Mesenchymal stem cell (in vitro differentiated cells and primary cell): ENCODE measurements around the gene MRPS21.

Source experiments
- DNase-seq: peaks from one replicate; pipeline ENCODE4 v3.0.0-alpha.2; 2013
- H2AFZ ChIP-seq: one replicate; pipeline ENCODE4 v1.6.1; 2013; ENCODE audit warnings: low read depth, mild to moderate bottlenecking, control low read depth, inconsistent platforms, low read length, moderate library complexity
- H2AK5ac ChIP-seq: 2 replicates; pipeline ENCODE4 v1.6.1; 2013; ENCODE audit warnings: low read length, moderate library complexity, mild to moderate bottlenecking, inconsistent platforms; ENCODE audit not compliant: severe bottlenecking
- H2BK120ac ChIP-seq: one replicate; pipeline ENCODE4 v1.6.1; 2013; ENCODE audit warnings: low read depth, mild to moderate bottlenecking, inconsistent platforms, low read length, moderate library complexity
- H2BK12ac ChIP-seq, 2 experiments: one replicate each; pipeline ENCODE4 v1.6.1; 2013; ENCODE audit warnings: inconsistent platforms in 2 of 2, low read length in 2 of 2, mild to moderate bottlenecking in 2 of 2, moderate library complexity in 2 of 2, control low read depth in 1 of 2
- H2BK15ac ChIP-seq: one replicate; pipeline ENCODE4 v1.6.1; 2013; ENCODE audit warnings: mild to moderate bottlenecking, low read depth, inconsistent platforms; ENCODE audit not compliant: poor library complexity, severe bottlenecking
- H2BK5ac ChIP-seq: 2 replicates; pipeline ENCODE4 v1.6.1; 2013; ENCODE audit warnings: low read depth, mild to moderate bottlenecking, low read length, control low read depth, inconsistent platforms; ENCODE audit not compliant: poor library complexity, severe bottlenecking
- H3K14ac ChIP-seq, 2 experiments: one replicate each; pipeline ENCODE4 v1.6.1; 2013; ENCODE audit warnings: inconsistent platforms in 2 of 2, low read length in 2 of 2, control low read depth in 1 of 2, mild to moderate bottlenecking in 1 of 2, moderate library complexity in 1 of 2
- H3K18ac ChIP-seq, 2 experiments: one replicate each; pipeline ENCODE4 v1.6.1; 2013; ENCODE audit warnings: inconsistent platforms in 2 of 2, low read length in 2 of 2, control low read depth in 1 of 2, low read depth in 1 of 2, mild to moderate bottlenecking in 1 of 2
- H3K23ac ChIP-seq, 2 experiments: one replicate each; pipeline ENCODE4 v1.6.1; 2013; ENCODE audit warnings: inconsistent platforms in 2 of 2, low read length in 2 of 2, mild to moderate bottlenecking in 2 of 2, moderate library complexity in 2 of 2, control low read depth in 1 of 2
- H3K27ac ChIP-seq: 2 replicates; pipeline ENCODE4 v1.5.1; 2013; ENCODE audit warnings: mild to moderate bottlenecking, moderate library complexity, low read length, control low read depth, inconsistent platforms; ENCODE audit not compliant: poor library complexity, severe bottlenecking
- H3K27me3 ChIP-seq, 2 experiments: 2 replicates each; pipeline versions ENCODE4 v1.6.1 to v1.7.0; 2013; ENCODE audit warnings: low read length in 2 of 2, mild to moderate bottlenecking in 2 of 2, moderate library complexity in 2 of 2, control low read depth in 1 of 2, inconsistent platforms in 1 of 2; ENCODE audit not compliant: control insufficient read depth in 1 of 2, insufficient read depth in 1 of 2
- H3K36me3 ChIP-seq, 2 experiments: 2 replicates each; pipeline versions ENCODE4 v1.6.1 to v1.7.0; 2013; ENCODE audit warnings: low read length in 2 of 2, control low read depth in 1 of 2, inconsistent platforms in 1 of 2, low read depth in 1 of 2, mild to moderate bottlenecking in 1 of 2; ENCODE audit not compliant: insufficient read depth in 2 of 2, control insufficient read depth in 1 of 2
- H3K4ac ChIP-seq, 2 experiments: one replicate each; pipeline ENCODE4 v1.6.1; 2013; ENCODE audit warnings: inconsistent platforms in 2 of 2, low read length in 2 of 2, mild to moderate bottlenecking in 2 of 2, moderate library complexity in 2 of 2, control low read depth in 1 of 2, low read depth in 1 of 2
- H3K4me1 ChIP-seq: 2 replicates; pipeline ENCODE4 v1.6.1; 2013; ENCODE audit warnings: low read depth, low read length, control low read depth; ENCODE audit not compliant: control insufficient read depth, insufficient read depth
- H3K4me2 ChIP-seq: 2 replicates; pipeline ENCODE4 v1.6.1; 2013; ENCODE audit warnings: low read length, mild to moderate bottlenecking, inconsistent platforms; ENCODE audit not compliant: poor library complexity, severe bottlenecking
- H3K4me3 ChIP-seq, 2 experiments: 2 replicates each; pipeline versions ENCODE4 v1.5.1 to v1.7.0; 2013; ENCODE audit warnings: low read length in 2 of 2, mild to moderate bottlenecking in 2 of 2, control low read depth in 1 of 2, low read depth in 1 of 2; ENCODE audit not compliant: insufficient read depth in 1 of 2
- H3K79me1 ChIP-seq: replicated peaks from 2 replicates; pipeline ENCODE4 v1.6.1; 2013; ENCODE audit warnings: mild to moderate bottlenecking, control low read depth, low read length, inconsistent platforms; ENCODE audit not compliant: poor library complexity, severe bottlenecking
- H3K9ac ChIP-seq: 2 replicates; pipeline ENCODE4 v1.7.0; 2013; ENCODE audit warnings: mild to moderate bottlenecking, low read length, moderate library complexity
- H3K9me3 ChIP-seq: 2 replicates; pipeline ENCODE4 v1.7.0; 2013; ENCODE audit warnings: mild to moderate bottlenecking, low read length; ENCODE audit not compliant: control insufficient read depth
- H4K8ac ChIP-seq: one replicate; pipeline ENCODE4 v1.6.1; 2013; ENCODE audit warnings: inconsistent platforms, mild to moderate bottlenecking, low read length, moderate library complexity
- H4K91ac ChIP-seq: one replicate; pipeline ENCODE4 v1.6.1; 2013; ENCODE audit warnings: mild to moderate bottlenecking, low read length, inconsistent platforms
- WGBS: methylation state at CpG from one replicate; pipeline ENCODE4 v1.1.7; 2013; ENCODE audit warnings: mixed read lengths; 5-methylcytosine and 5-hydroxymethylcytosine counted together

MRPS21 gene

GRCh38 chr1:150268340-150268704 lies 25.3 kb upstream of the MRPS21 start:
- DNase-seq: peak; percentile 46
- H2BK15ac ChIP-seq: peak overlapping the region; percentile 35
- peak overlapping the region; percentile 30 for H4K91ac ChIP-seq
- peak overlapping the region; percentile 85 for H3K4me2 ChIP-seq
- no peak overlapping the region for H2BK12ac ChIP-seq
- no peak overlapping the region for H3K23ac ChIP-seq
- no peak overlapping the region for H2BK5ac ChIP-seq
- peak overlapping the region; percentile 50 to 95 for H3K18ac ChIP-seq
- no peaks in the 10 kb centered on the region for H3K9me3 ChIP-seq
- H2AFZ ChIP-seq: peak overlapping the region; percentile 84
- H3K9ac ChIP-seq: peak overlapping the region; percentile 98
- WGBS: under 1% methylated on average over 17 of the region's 21 CpGs
- peaks cover 13% of the 10 kb centered on the region for H3K79me1 ChIP-seq
- no peaks in the 10 kb centered on the region for H3K27me3 ChIP-seq
- peak overlapping the region; percentile 12 for H3K27ac ChIP-seq
- peak overlapping the region; percentile 24 for H2AK5ac ChIP-seq
- peaks cover 11% of the 10 kb centered on the region for H3K4me1 ChIP-seq
- H3K36me3 ChIP-seq: peaks cover 14 to 33% of the 10 kb centered on the region in 2 experiments
- peak overlapping the region; percentile 50 for H2BK120ac ChIP-seq
- H4K8ac ChIP-seq: peak overlapping the region; percentile 67
- H3K4me3 ChIP-seq: peak overlapping the region; percentile 68 to 100
- peak overlapping the region in 1 of 2 experiments; percentile 84 for H3K14ac ChIP-seq
- H3K4ac ChIP-seq: peak overlapping the region; percentile 75 to 95

- peak; percentile 96 for DNase-seq
- peaks cover 13% of the 10 kb centered on the region for H3K79me1 ChIP-seq
- H3K27me3 ChIP-seq: no peaks in the 10 kb centered on the region
- peak within 1 kb of the TSS; percentile 84 for H2AFZ ChIP-seq
- peak within 1 kb of the TSS; percentile 59 for H2BK5ac ChIP-seq
- peak within 1 kb of the TSS; percentile 84 for H2BK15ac ChIP-seq
- H3K4me2 ChIP-seq: peak within 1 kb of the TSS; percentile 85
- peaks cover 14 to 33% of the 10 kb centered on the region in 2 experiments for H3K36me3 ChIP-seq
- H2AK5ac ChIP-seq: peak within 1 kb of the TSS; percentile 24
- peak within 1 kb of the TSS; percentile 68 to 100 for H3K4me3 ChIP-seq
- peak within 1 kb of the TSS in 1 of 2 experiments; percentile 84 for H3K14ac ChIP-seq
- H3K23ac ChIP-seq: no peak within 1 kb of the TSS
- H3K9ac ChIP-seq: peak within 1 kb of the TSS; percentile 98
- peaks cover 11% of the 10 kb centered on the region for H3K4me1 ChIP-seq
- peak within 1 kb of the TSS; percentile 75 to 95 for H3K4ac ChIP-seq
- peak within 1 kb of the TSS; percentile 50 for H2BK120ac ChIP-seq
- H4K91ac ChIP-seq: peak within 1 kb of the TSS; percentile 61
- no peak within 1 kb of the TSS for H2BK12ac ChIP-seq
- peak within 1 kb of the TSS; percentile 64 for H3K27ac ChIP-seq
- WGBS: 1% methylated on average over 40 of the region's 49 CpGs
- peak within 1 kb of the TSS; percentile 95 for H4K8ac ChIP-seq
- H3K18ac ChIP-seq: peak within 1 kb of the TSS; percentile 50 to 95
- H3K9me3 ChIP-seq: no peaks in the 10 kb centered on the region
These were observed 24.8 kb upstream of the MRPS21 start, which contains the start of gene APH1A for GRCh38 chr1:150268705-150269403. TSS of gene APH1A (minus strand) at chr1:150269016. CDS start at chr1:150268810, 206 bp downstream.

GRCh38 chr1:150269451-150269850 lies 24.2 kb upstream of the MRPS21 start:
- Histone ChIP-seq H3K27ac (no peak overlapping the region), H3K79me1 (peaks cover 13% of the 10 kb centered on the region), H2BK15ac (no peak overlapping the region), H2AK5ac (no peak overlapping the region), H2AFZ (no peak overlapping the region), H4K91ac (no peak overlapping the region), H3K4me1 (peaks cover 11% of the 10 kb centered on the region), H2BK120ac (no peak overlapping the region), H3K36me3 (peaks cover 13 to 29% of the 10 kb centered on the region in 2 experiments), H3K18ac (no peak overlapping the region), H3K9me3 (no peaks in the 10 kb centered on the region), H4K8ac (peak overlapping the region; percentile 28), H3K23ac (no peak overlapping the region), H3K9ac (peak overlapping the region; percentile 98), H3K4ac (peak overlapping the region in 1 of 2 experiments; percentile 12), H2BK12ac (no peak overlapping the region), H2BK5ac (no peak overlapping the region), H3K14ac (no peak overlapping the region), H3K27me3 (no peaks in the 10 kb centered on the region), H3K4me3 (peak overlapping the region in 1 of 2 experiments; percentile 100), H3K4me2 (no peak overlapping the region)
- 85% methylated on average over 2 of the region's 10 CpGs for WGBS
- DNase-seq: no peak

GRCh38 chr1:150271291-150271959 lies 22.2 kb upstream of the MRPS21 start:
- Histone ChIP-seq H3K4me2 (no peak overlapping the region), H4K8ac (no peak overlapping the region), H2AK5ac (no peak overlapping the region), H2BK120ac (no peak overlapping the region), H3K79me1 (peaks cover 8% of the 10 kb centered on the region), H2BK12ac (no peak overlapping the region), H3K18ac (no peak overlapping the region), H2AFZ (no peak overlapping the region), H3K23ac (no peak overlapping the region), H3K9me3 (no peaks in the 10 kb centered on the region), H3K27me3 (no peaks in the 10 kb centered on the region), H3K9ac (peak overlapping the region; percentile 36), H4K91ac (no peak overlapping the region), H2BK15ac (no peak overlapping the region), H2BK5ac (no peak overlapping the region), H3K36me3 (peaks cover 1 to 20% of the 10 kb centered on the region in 2 experiments), H3K27ac (no peak overlapping the region), H3K4ac (no peak overlapping the region), H3K4me3 (no peak overlapping the region), H3K4me1 (peaks cover 11% of the 10 kb centered on the region), H3K14ac (no peak overlapping the region)
- WGBS: 97% methylated on average over 7 of the region's 7 CpGs
- no peak for DNase-seq
